ENCODE results near the gene SRGAP1. TPM values are rescaled to one million over a fixed set of nuclear protein-coding genes. Genes with fewer than 3 reads are reported as not detected.

The SRGAP1 gene
- total and polyA plus RNA-seq, 2 of the 8 experiments (the other 6 are each of a cell fraction or from before 2014, with no cell fraction given), result 3.2 to 7.3 TPM

DNA sequence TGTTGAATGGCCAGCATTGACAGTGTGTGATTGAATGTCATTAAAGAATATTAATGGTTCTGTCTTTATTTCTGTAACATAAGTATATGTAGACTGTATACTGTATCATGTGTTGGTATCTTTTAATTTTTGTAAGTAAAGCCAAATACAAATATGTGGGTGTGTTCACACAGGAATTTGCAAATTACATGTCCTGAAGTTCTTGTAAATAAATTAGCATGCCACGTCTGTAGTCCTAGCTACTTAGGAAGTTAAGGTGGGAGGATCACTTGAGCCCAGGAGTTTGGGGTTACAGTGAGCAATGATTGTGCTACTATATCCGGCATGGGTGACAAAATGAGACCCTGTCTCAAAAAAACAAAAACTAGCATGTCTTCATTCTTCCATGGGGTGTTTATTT is 278.5 kb downstream of the SRGAP1 start:
- no peaks in the 10 kb centered on the region for H3K23me2 ChIP-seq (ENCODE audit: low read depth, low read length)
- H4K20me1 ChIP-seq (replicated peaks in 1 of 2; ENCODE audit: control insufficient read depth in 1 of 2, insufficient read depth in 2 of 2, low read length in 2 of 2), result no peaks in the 10 kb centered on the region
- no peak overlapping the region for H2BK12ac ChIP-seq (ENCODE audit: low read depth, low read length)
- H3K27ac ChIP-seq (ENCODE audit: low read depth, low read length), result no peak overlapping the region
- H2AK5ac ChIP-seq (ENCODE audit: low read depth, low read length), result no peak overlapping the region
- H2BK20ac ChIP-seq (ENCODE audit: low read length), result no peak overlapping the region
- H3K79me2 ChIP-seq (ENCODE audit: control insufficient read depth in 1 of 2, insufficient read depth in 2 of 2, low read length in 2 of 2), result no peaks in the 10 kb centered on the region
- no peak overlapping the region for H3K4ac ChIP-seq (replicated peaks; ENCODE audit: insufficient read length, low read depth, low read length)
- peaks cover 0 to 3% (median 1%) of the 10 kb centered on the region in 4 experiments; a peak in 1 of 8 replicates for H3K36me3 ChIP-seq (ENCODE audit: control insufficient read depth in 2 of 4, insufficient read depth in 4 of 4, low read length in 3 of 4)
- no peaks in the 10 kb centered on the region for H3K4me1 ChIP-seq (replicated peaks in 1 of 4; ENCODE audit: control insufficient read depth in 3 of 4, insufficient read depth in 4 of 4, low read length in 3 of 4)
- H3K4me3 ChIP-seq (ENCODE audit: extremely low read depth in 1 of 4, insufficient read depth in 2 of 4, low read depth in 3 of 4, low read length in 4 of 4), result no peak overlapping the region
- no peak overlapping the region for H3K23ac ChIP-seq (ENCODE audit: insufficient read length)
- H3K18ac ChIP-seq (ENCODE audit: extremely low read depth, low read length), result no peak overlapping the region
- H3K79me1 ChIP-seq (ENCODE audit: low read depth, low read length), result no peaks in the 10 kb centered on the region
- H4K91ac ChIP-seq (replicated peaks; ENCODE audit: insufficient read length, low read length), result no peak overlapping the region
- ChIA-PET CTCF (ENCODE audit: partially characterized antibody) (no interaction called here), POLR2A (ENCODE audit: partially characterized antibody) (no interaction called here)
- H2AFZ ChIP-seq (ENCODE audit: low read length), result no peak overlapping the region
- H4K8ac ChIP-seq (ENCODE audit: extremely low read depth, insufficient read depth, low read length), result no peak overlapping the region
- H2BK5ac ChIP-seq (ENCODE audit: low read depth, low read length), result no peak overlapping the region
- DNase-seq (ENCODE audit: low read depth in 1 of 2, low spot score in 2 of 2) (no peak), FAIRE-seq (no peak)
- H2BK120ac ChIP-seq (replicated peaks; ENCODE audit: low read depth, low read length), result no peak overlapping the region
- no peak overlapping the region for H2BK15ac ChIP-seq (ENCODE audit: low read length)
- no peak overlapping the region for H4K5ac ChIP-seq (ENCODE audit: insufficient read length, low read depth, low read length)
- no peak overlapping the region for H3K14ac ChIP-seq (ENCODE audit: insufficient read length)
- no peak overlapping the region for H3K56ac ChIP-seq (replicated peaks; ENCODE audit: insufficient read length, low read depth, low read length)
- H3K4me2 ChIP-seq (ENCODE audit: insufficient read depth in 1 of 2, low read depth in 2 of 2, low read length in 2 of 2), result no peak overlapping the region
- H3K9ac ChIP-seq (replicated peaks in 1 of 4; ENCODE audit: extremely low read depth in 1 of 4, low read depth in 3 of 4, low read length in 3 of 4), result no peak overlapping the region
- 86% methylated on average over 2 of the region's 2 CpGs; no CpG with 5 or more reads in 1 of the 2 experiments for WGBS, 2 experiments (ENCODE audit: extremely low coverage in 1 of 2, insufficient coverage in 1 of 2, insufficient read length in 1 of 2, insufficient replicate concordance in 2 of 2, low coverage in 1 of 2, low lambda C conversion rate in 2 of 2, missing lambda C conversion rate in 1 of 2)
- H3K9me3 ChIP-seq (ENCODE audit: insufficient read depth in 2 of 2, low read depth in 1 of 2, low read length in 1 of 2), result no peaks in the 10 kb centered on the region
- no peaks in the 10 kb centered on the region for H3K27me3 ChIP-seq (replicated peaks in 1 of 4; ENCODE audit: control insufficient read depth in 3 of 4, extremely low read depth in 1 of 4, insufficient read depth in 3 of 4, low read length in 3 of 4)
- TF ChIP-seq EP300 (IDR thresholded peaks at IDR 0.05; ENCODE audit: borderline replicate concordance in 1 of 2, low read depth in 2 of 2, low read length in 2 of 2), result no peak
- TF ChIP-seq POLR2A (IDR thresholded peaks at IDR 0.05; ENCODE audit: control extremely low read depth in 1 of 2, low read depth in 2 of 2, low read length in 2 of 2), result no peak
- no peak for TF ChIP-seq CBX8 (IDR thresholded peaks at IDR 0.05; ENCODE audit: borderline replicate concordance, low read depth, low read length)
- no peak for TF ChIP-seq JUND (IDR thresholded peaks at IDR 0.05; ENCODE audit: low read length)
- no peak for TF ChIP-seq CBX5 (IDR thresholded peaks at IDR 0.05; ENCODE audit: low read depth, low read length)
- no peak for TF ChIP-seq CTBP2 (IDR thresholded peaks at IDR 0.05; ENCODE audit: borderline replicate concordance, insufficient read depth, insufficient read length, low read length)
- no peak for TF ChIP-seq CREB1 (IDR thresholded peaks at IDR 0.05)
- TF ChIP-seq RXRA (IDR thresholded peaks at IDR 0.05; ENCODE audit: insufficient read depth, low read depth, low read length), result no peak
- TF ChIP-seq BACH1 (IDR thresholded peaks at IDR 0.05; ENCODE audit: low read length), result no peak
- TF ChIP-seq POU5F1 (IDR thresholded peaks at IDR 0.05; ENCODE audit: low read depth, low read length), result no peak
- TF ChIP-seq SP1 (IDR thresholded peaks at IDR 0.05; ENCODE audit: low read depth, low read length), result no peak
- no peak for TF ChIP-seq TEAD4 (IDR thresholded peaks at IDR 0.05; ENCODE audit: low read depth, low read length)
